LNCaP clone FGC (cell line): Measurements from ENCODE around the gene RHOF.

ENCODE experiments used
- DNase-seq: peaks from one replicate; pipeline ENCODE4 v3.0.0-alpha.2; 2011; ENCODE audit warnings: low read depth
- H3K4me3 ChIP-seq: 2 replicates; pipeline ENCODE4 v1.5.1; 2011; ENCODE audit warnings: mild to moderate bottlenecking, low read depth, low read length, control low read depth
- CTCF ChIP-seq: IDR thresholded peaks from 2 replicates; pipeline ENCODE4 v1.5.1; 2012; ENCODE audit warnings: mild to moderate bottlenecking; ENCODE audit not compliant: control insufficient read depth, insufficient read depth; ENCODE audit errors: extremely low read depth

RHOF gene

GRCh38 chr12:121733849-121734248 lies 59.6 kb downstream of the RHOF start:
- TF ChIP-seq CTCF = no peak
- no peak for DNase-seq
- no peak overlapping the region for H3K4me3 ChIP-seq

GRCh38 chr12:121731473-121731872 lies 62.0 kb downstream of the RHOF start:
- H3K4me3 ChIP-seq = no peak overlapping the region
- TF ChIP-seq CTCF = no peak
- no peak for DNase-seq

GRCh38 chr12:121729021-121729420 lies 64.5 kb downstream of the RHOF start:
- TF ChIP-seq CTCF = no peak
- DNase-seq = no peak
- no peak overlapping the region for H3K4me3 ChIP-seq
